Kidney (tissue), 14 donors: ENCODE results near the gene ARHGAP26. TPM values are rescaled to one million over a fixed set of nuclear protein-coding genes. Genes with fewer than 3 reads are reported as not detected.

Experiments
- DNase-seq, 5 donors: peaks; one replicate each; pipeline ENCODE4 v3.0.0-alpha.2; 2013 to 2020
- FAIRE-seq: peaks from 2 replicates; lab custom pipeline; 2012; peaks lifted over from hg19 to GRCh38; lab: Jason Lieb, UNC
- H3K27ac ChIP-seq, 2 donors: one replicate each; pipeline ENCODE4 v1.7.0; 2013; ENCODE audit warnings: low read depth in 2 of 2, low read length in 2 of 2, inconsistent platforms in 1 of 2
- H3K27me3 ChIP-seq: one replicate; pipeline ENCODE4 v1.7.1; 2013; ENCODE audit warnings: low read length, inconsistent platforms; ENCODE audit not compliant: control insufficient read depth, insufficient read depth
- H3K36me3 ChIP-seq, 3 donors: one replicate each; pipeline versions ENCODE4 v1.7.0 to v1.7.1; 2013; ENCODE audit warnings: low read length in 3 of 3, control low read depth in 1 of 3, inconsistent platforms in 1 of 3; ENCODE audit not compliant: insufficient read depth in 3 of 3, control insufficient read depth in 2 of 3
- H3K4me1 ChIP-seq, 3 donors: one replicate each; pipeline versions ENCODE4 v1.7.0 to v1.7.1; 2013; ENCODE audit warnings: low read length in 3 of 3, inconsistent platforms in 1 of 3, low read depth in 1 of 3; ENCODE audit not compliant: control insufficient read depth in 2 of 3, insufficient read depth in 2 of 3
- H3K4me3 ChIP-seq, 3 donors: one replicate each; pipeline versions ENCODE4 v1.7.0 to v1.8.1; 2013; ENCODE audit warnings: low read length in 3 of 3, control low read depth in 1 of 3, inconsistent platforms in 1 of 3
- H3K9ac ChIP-seq, 3 donors: one replicate each; pipeline versions ENCODE4 v1.7.0 to v1.7.1; 2013; ENCODE audit warnings: low read length in 3 of 3, control low read depth in 1 of 3, inconsistent platforms in 1 of 3
- H3K9me3 ChIP-seq, 3 donors: one replicate each; pipeline versions ENCODE4 v1.7.0 to v1.7.1; 2013; ENCODE audit warnings: low read length in 3 of 3, control low read depth in 1 of 3, inconsistent platforms in 1 of 3; ENCODE audit not compliant: control insufficient read depth in 2 of 3, insufficient read depth in 1 of 3
- intact Hi-C: fragments of 100-400 bp; cut with DNase I; formaldehyde crosslinking; loops from one replicate; pipeline ENCODE4 v1.11.1; 2022
- polyA plus RNA-seq: library from polyadenylated mRNA; stranded (reverse); fragments of 350-450 nt; fragmentation: Illumina TruSeq; extraction: RNeasy Lipid Tissue Mini Kit (QIAGEN cat#74804); gene quantifications from one replicate; pipeline ENCODE4 v1.2.3, GENCODE V29; 2014; ENCODE audit warnings: low read depth, low replicate concordance; ENCODE audit not compliant: insufficient read depth
- total RNA-seq: library from RNA; stranded (reverse); fragmentation: NEBNext Ultra II Directional; extraction: Animal tissue kit (Norgen Biotek cat#: 25700); gene quantifications from one replicate; pipeline ENCODE4 v1.2.1, GENCODE V29; 2021
- TF ChIP-seq, protein P1 (sequence below): IDR thresholded peaks from 3 replicates; pipeline ENCODE4 v1.5.1; 2012; ENCODE audit warnings: mild to moderate bottlenecking, moderate library complexity, borderline replicate concordance; ENCODE audit not compliant: insufficient read depth; ENCODE audit errors: extremely low read depth
- donor health status: control.
- donor health status: control.
- donor health status: control.
- donor health status: control.
- donor health status: control.
- donor health status: DM: yes; HTN: yes; CAD: no.
- donor health status: Normal renal cell carcinoma (clear cell type).

ARHGAP26 gene
- total and polyA plus RNA-seq, 2 donors from 2014 or later: 2.5 to 85.7 TPM

DNA sequence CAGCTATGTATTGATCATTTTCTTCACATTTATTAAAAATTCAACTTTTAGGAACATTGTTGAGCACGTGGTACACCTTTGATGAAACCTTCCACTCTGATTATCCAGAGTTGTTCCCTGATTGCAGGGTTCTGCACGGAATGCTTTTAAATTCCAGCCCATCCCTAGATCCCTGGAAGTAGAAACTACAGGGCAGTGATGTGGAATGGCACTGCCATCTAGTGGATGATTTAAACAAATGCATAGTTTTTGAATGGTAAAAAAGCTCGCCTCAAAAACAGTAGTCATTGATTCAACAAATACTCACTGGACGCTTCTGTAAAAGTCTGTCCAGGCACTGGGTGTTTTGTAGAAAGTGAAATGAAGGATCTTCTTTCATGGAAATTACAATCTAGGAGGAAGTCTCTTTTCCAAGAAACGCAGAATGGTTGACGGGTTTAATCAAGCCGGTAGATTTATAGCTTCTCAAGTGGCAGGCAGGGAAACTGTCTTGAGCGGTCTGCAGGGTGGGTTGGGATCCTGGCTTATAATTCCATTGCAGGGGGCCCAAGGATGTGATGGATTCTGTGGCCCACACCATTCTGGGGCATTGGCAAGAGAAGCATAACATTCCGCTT, 118.4 kb downstream of the ARHGAP26 start:
- no peak overlapping the region for H3K9ac ChIP-seq
- TF ChIP-seq, protein P1, sequence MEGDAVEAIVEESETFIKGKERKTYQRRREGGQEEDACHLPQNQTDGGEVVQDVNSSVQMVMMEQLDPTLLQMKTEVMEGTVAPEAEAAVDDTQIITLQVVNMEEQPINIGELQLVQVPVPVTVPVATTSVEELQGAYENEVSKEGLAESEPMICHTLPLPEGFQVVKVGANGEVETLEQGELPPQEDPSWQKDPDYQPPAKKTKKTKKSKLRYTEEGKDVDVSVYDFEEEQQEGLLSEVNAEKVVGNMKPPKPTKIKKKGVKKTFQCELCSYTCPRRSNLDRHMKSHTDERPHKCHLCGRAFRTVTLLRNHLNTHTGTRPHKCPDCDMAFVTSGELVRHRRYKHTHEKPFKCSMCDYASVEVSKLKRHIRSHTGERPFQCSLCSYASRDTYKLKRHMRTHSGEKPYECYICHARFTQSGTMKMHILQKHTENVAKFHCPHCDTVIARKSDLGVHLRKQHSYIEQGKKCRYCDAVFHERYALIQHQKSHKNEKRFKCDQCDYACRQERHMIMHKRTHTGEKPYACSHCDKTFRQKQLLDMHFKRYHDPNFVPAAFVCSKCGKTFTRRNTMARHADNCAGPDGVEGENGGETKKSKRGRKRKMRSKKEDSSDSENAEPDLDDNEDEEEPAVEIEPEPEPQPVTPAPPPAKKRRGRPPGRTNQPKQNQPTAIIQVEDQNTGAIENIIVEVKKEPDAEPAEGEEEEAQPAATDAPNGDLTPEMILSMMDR: peak; percentile 87
- no peak overlapping the region for H3K4me3 ChIP-seq
- H3K9me3 ChIP-seq: no peaks in the 10 kb centered on the region
- DNase-seq (peak in 3 of 5 donors; percentile 61 to 82 (median 68)), FAIRE-seq (peak; percentile 89)
- H3K27me3 ChIP-seq: no peaks in the 10 kb centered on the region
- H3K4me1 ChIP-seq: peaks cover 0 to 4% (median 2%) of the 10 kb centered on the region in 3 donors
- no peak overlapping the region for H3K27ac ChIP-seq
- intact Hi-C loops: no loop called here
- H3K36me3 ChIP-seq: no peaks in the 10 kb centered on the region

DNA sequence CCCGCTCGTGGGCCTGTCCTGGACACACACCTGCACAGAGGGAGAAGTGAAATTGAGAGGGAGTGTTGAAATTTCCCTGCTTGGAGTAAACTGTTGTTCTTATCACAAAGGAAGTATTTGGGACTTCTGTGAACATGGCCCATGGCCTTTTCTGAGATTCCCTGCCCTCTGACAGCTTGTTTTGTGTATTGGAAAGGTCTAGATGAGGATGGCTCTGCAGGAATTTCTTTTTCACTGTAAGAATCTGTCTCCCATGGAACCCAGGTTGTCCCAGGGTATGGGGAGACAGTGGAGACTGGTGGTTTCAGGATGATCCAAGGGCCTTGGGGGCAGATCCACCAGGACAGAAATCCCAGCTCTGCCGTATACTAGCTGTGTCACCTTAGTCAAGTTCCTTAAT, 121.8 kb downstream of the ARHGAP26 start:
- peaks cover 0 to 6% (median 2%) of the 10 kb centered on the region in 3 donors for H3K4me1 ChIP-seq
- H3K9me3 ChIP-seq: no peaks in the 10 kb centered on the region
- no peak overlapping the region for H3K4me3 ChIP-seq
- FAIRE-seq (no peak), DNase-seq (no peak)
- intact Hi-C loops: no loop called here
- H3K27me3 ChIP-seq: no peaks in the 10 kb centered on the region
- TF ChIP-seq, protein P1: no peak
- H3K27ac ChIP-seq: no peak overlapping the region
- H3K9ac ChIP-seq: no peak overlapping the region
- H3K36me3 ChIP-seq: no peaks in the 10 kb centered on the region

DNA sequence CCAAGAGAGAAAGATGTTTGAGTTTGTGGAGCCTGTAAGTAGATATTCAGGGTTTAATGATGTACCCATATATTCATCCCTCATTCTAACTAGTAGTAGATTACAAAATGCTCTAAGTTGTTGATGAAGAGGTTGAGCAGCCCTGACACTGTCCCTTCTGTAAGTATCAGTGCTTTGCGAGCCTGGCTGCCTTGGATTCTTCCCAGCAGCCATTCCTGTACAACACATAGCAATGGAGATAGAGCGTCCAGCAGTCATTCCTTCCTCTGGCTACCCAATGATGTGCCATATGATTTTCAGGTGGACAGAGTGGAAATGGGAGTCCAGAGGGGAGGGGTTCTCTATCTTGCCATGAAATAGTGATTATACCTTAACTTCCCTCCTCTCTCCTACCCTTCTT, 124.1 kb downstream of the ARHGAP26 start:
- TF ChIP-seq, protein P1: no peak
- H3K27ac ChIP-seq: no peak overlapping the region
- no peak overlapping the region for H3K4me3 ChIP-seq
- DNase-seq (no peak), FAIRE-seq (no peak)
- intact Hi-C loops: no loop called here
- no peak overlapping the region for H3K9ac ChIP-seq
- H3K9me3 ChIP-seq: no peaks in the 10 kb centered on the region
- H3K36me3 ChIP-seq: no peaks in the 10 kb centered on the region
- H3K27me3 ChIP-seq: no peaks in the 10 kb centered on the region
- H3K4me1 ChIP-seq: peaks cover 0 to 6% (median 0%) of the 10 kb centered on the region in 3 donors
